ENCODE data around the gene GALK1.
"Not testable (repeated sequence)": the region's sequence is repeated elsewhere in the genome, so short reads cannot be mapped to it uniquely, and the experiment has no call there.

GALK1 gene

GRCh38 chr17:75763613-75764416 is 1.2 kb downstream of the GALK1 start:
- no peak for DNase-seq

GRCh38 chr17:75763269-75763607 is 1.8 kb downstream of the GALK1 start:
- DNase-seq: no peak

GRCh38 chr17:75762513-75763268 is 2.3 kb downstream of the GALK1 start:
- DNase-seq: no peak

- not testable (repeated sequence) for DNase-seq
Observed at GRCh38 chr17:75759978-75760640, 4.9 kb downstream of the GALK1 start.

GRCh38 chr17:75759457-75759856 is 5.5 kb downstream of the GALK1 start:
- DNase-seq: no peak

- DNase-seq: no peak
Observed at GRCh38 chr17:75758131-75758905, 6.7 kb downstream of the GALK1 start.

- no peak for DNase-seq
Observed at GRCh38 chr17:75757086-75757681, 7.8 kb downstream of the GALK1 start.

- DNase-seq: no peak
Observed at GRCh38 chr17:75756451-75757085, 8.4 kb downstream of the GALK1 start.

- DNase-seq: no peak
Observed at GRCh38 chr17:75755990-75756389, 9.0 kb downstream of the GALK1 start.

- DNase-seq: no peak
Observed at GRCh38 chr17:75755205-75755901, 9.6 kb downstream of the GALK1 start.

- no peak for DNase-seq
Observed at GRCh38 chr17:75754378-75755204, 10.4 kb downstream of the GALK1 start.

GRCh38 chr17:75753514-75754377 is 11.2 kb downstream of the GALK1 start:
- peak; percentile 79 for DNase-seq

- no peak for DNase-seq
Observed at GRCh38 chr17:75752802-75753513, 12.0 kb downstream of the GALK1 start.

- no peak for DNase-seq
Observed at GRCh38 chr17:75752405-75752709, 12.6 kb downstream of the GALK1 start.

- no peak for DNase-seq
Observed at GRCh38 chr17:75751676-75752404, 13.2 kb downstream of the GALK1 start.

GRCh38 chr17:75750661-75751423 is 14.2 kb downstream of the GALK1 start:
- no peak for DNase-seq

Measured in fibroblast of skin of right biceps (primary cell).